ENCODE measurements around the gene TMED9.

DNA sequence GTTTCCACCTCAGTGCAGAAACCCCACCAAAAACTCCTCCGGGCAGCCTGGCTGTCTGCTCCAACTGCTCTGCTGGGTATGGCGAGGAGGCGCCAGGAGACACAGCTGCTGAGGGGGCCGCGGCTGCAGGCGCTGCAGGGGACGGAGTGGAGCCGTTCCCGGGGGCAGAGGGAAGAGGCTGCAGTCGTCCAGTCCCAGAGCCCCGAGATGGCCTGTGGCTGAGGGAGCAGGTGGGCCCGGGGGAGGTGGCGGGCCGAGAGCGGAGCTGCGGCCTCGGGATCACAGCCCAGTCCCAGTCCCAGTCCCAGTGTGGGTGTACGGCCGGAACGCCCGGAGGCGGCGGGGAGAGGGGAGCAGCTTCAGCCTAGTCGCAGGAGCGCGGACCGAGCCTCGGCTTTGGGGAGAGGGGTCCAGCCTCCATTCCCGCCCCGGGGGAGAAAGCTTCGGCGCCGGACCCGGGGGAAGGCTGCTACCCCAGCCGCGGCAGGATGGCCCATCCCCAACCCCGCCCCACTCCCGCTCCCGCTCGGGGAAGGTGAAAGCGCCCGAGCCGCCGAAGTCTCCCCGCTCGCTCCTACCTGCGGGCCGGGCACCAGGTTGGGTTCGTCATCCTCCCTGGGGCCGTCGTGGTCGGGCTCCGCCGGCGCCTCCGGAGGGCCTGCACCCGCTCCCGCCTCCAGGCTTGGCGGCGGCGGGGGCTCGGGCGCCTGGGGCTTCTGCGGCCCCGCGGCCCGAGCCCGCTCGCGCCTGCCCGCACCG lies 38.2 kb upstream of the TMED9 start:
- TF ChIP-seq, protein P1, sequence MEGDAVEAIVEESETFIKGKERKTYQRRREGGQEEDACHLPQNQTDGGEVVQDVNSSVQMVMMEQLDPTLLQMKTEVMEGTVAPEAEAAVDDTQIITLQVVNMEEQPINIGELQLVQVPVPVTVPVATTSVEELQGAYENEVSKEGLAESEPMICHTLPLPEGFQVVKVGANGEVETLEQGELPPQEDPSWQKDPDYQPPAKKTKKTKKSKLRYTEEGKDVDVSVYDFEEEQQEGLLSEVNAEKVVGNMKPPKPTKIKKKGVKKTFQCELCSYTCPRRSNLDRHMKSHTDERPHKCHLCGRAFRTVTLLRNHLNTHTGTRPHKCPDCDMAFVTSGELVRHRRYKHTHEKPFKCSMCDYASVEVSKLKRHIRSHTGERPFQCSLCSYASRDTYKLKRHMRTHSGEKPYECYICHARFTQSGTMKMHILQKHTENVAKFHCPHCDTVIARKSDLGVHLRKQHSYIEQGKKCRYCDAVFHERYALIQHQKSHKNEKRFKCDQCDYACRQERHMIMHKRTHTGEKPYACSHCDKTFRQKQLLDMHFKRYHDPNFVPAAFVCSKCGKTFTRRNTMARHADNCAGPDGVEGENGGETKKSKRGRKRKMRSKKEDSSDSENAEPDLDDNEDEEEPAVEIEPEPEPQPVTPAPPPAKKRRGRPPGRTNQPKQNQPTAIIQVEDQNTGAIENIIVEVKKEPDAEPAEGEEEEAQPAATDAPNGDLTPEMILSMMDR (IDR thresholded peaks at IDR 0.05) = no peak
- TF ChIP-seq POLR2A (IDR thresholded peaks at IDR 0.05) = no peak

All from thyroid gland (tissue), 4 donors.